GM20000 (cell line): ENCODE measurements around the gene MGAT3.
A peak's percentile ranks its signal among the peaks of the same experiment; 100 is the strongest.

ENCODE experiments used
- DNase-seq: peaks from one replicate; pipeline ENCODE4 v3.0.0; 2012; ENCODE audit warnings: low spot score
- CTCF ChIP-seq: IDR thresholded peaks from 2 replicates; pipeline ENCODE4 v1.5.1; 2012; ENCODE audit warnings: mild to moderate bottlenecking, control low read depth; ENCODE audit errors: extremely low read depth, missing control alignments

The MGAT3 gene

GRCh38 chr22:39528681-39529486, 72.1 kb downstream of the MGAT3 start:
- peak; percentile 86 for DNase-seq
- TF ChIP-seq CTCF = peak; percentile 100

GRCh38 chr22:39529487-39529851, 72.7 kb downstream of the MGAT3 start:
- no peak for TF ChIP-seq CTCF
- DNase-seq = no peak

- TF ChIP-seq CTCF = no peak
- DNase-seq = no peak
These were observed 73.3 kb downstream of the MGAT3 start for GRCh38 chr22:39530116-39530515.

- peak; percentile 1 for TF ChIP-seq CTCF
- no peak for DNase-seq
These were observed 74.0 kb downstream of the MGAT3 start for GRCh38 chr22:39530692-39531331.

- no peak for TF ChIP-seq CTCF
- peak; percentile 97 for DNase-seq
These were observed 75.6 kb downstream of the MGAT3 start, which contains the start of gene RPS19BP1 for GRCh38 chr22:39532215-39533073. TSS of gene RPS19BP1 (minus strand) at chr22:39532748. CDS start at chr22:39532738, 10 bp downstream.

- DNase-seq = no peak
- no peak for TF ChIP-seq CTCF
These were observed 77.3 kb downstream of the MGAT3 start for GRCh38 chr22:39534092-39534506.
